Activated CD8-positive, alpha-beta memory T cell treated with anti-CD3 and anti-CD28 coated beads for 4 hours (primary cell): Measurements from ENCODE around the gene SLC16A13.
A peak's percentile ranks its signal among the peaks of the same experiment; 100 is the strongest.
"Not testable (repeated sequence)": the region's sequence is repeated elsewhere in the genome, so short reads cannot be mapped to it uniquely, and the experiment has no call there.

Experiments
- DNase-seq, 2 donors: peaks; one replicate each; pipeline ENCODE4 v3.0.0-alpha.2; 2020; ENCODE audit warnings: low read depth in 2 of 2

Gene SLC16A13

GRCh38 chr17:7029096-7029495 is 6.7 kb upstream of the SLC16A13 start:
- no peak for DNase-seq

- no peak for DNase-seq
Observed at GRCh38 chr17:7029659-7030058, 6.2 kb upstream of the SLC16A13 start.

GRCh38 chr17:7034955-7035590 is 742 bp upstream of the SLC16A13 start:
- DNase-seq, result no peak

- DNase-seq, result no peak
Observed at GRCh38 chr17:7038025-7038862, 2.4 kb downstream of the SLC16A13 start.

- DNase-seq, result no peak
Observed at GRCh38 chr17:7039832-7040231, 4.0 kb downstream of the SLC16A13 start.

GRCh38 chr17:7041607-7042500 is 6.0 kb downstream of the SLC16A13 start:
- no peak for DNase-seq

- DNase-seq, result no peak
Observed at GRCh38 chr17:7042501-7043181, 6.8 kb downstream of the SLC16A13 start.

- DNase-seq, result no peak
Observed at GRCh38 chr17:7043182-7043496, 7.3 kb downstream of the SLC16A13 start.

- no peak for DNase-seq
Observed at GRCh38 chr17:7043497-7044198, 7.8 kb downstream of the SLC16A13 start, which contains the start of gene SLC16A11. TSS of gene SLC16A11 (minus strand) at chr17:7044092. CDS start at chr17:7043513, 579 bp downstream.

GRCh38 chr17:7045492-7046126 is 9.8 kb downstream of the SLC16A13 start:
- DNase-seq, result no peak

- DNase-seq, result no peak
Observed at GRCh38 chr17:7046127-7046724, 10.4 kb downstream of the SLC16A13 start.

- DNase-seq, result peak in 1 of 2 donors; percentile 63
Observed at GRCh38 chr17:7046725-7047397, 11.0 kb downstream of the SLC16A13 start.

- no peak for DNase-seq
Observed at GRCh38 chr17:7047566-7047965, 11.8 kb downstream of the SLC16A13 start.

- no peak for DNase-seq
Observed at GRCh38 chr17:7048968-7049367, 13.2 kb downstream of the SLC16A13 start.

GRCh38 chr17:7050583-7050982 is 14.8 kb downstream of the SLC16A13 start:
- DNase-seq, result not testable (repeated sequence)

- no peak for DNase-seq
Observed at GRCh38 chr17:7056386-7056785, 20.6 kb downstream of the SLC16A13 start.

GRCh38 chr17:7058831-7059447 is 23.1 kb downstream of the SLC16A13 start:
- no peak for DNase-seq

- no peak for DNase-seq
Observed at GRCh38 chr17:7060165-7060891, 24.5 kb downstream of the SLC16A13 start.
